PC-3 (cell line): ENCODE measurements around the gene SH3BGR.

Source experiments
- EZH2phosphoT487 ChIP-seq: fragments of 300-600 bp; sonication (generic); IDR thresholded peaks from 2 replicates; pipeline ENCODE4 v1.6.1; 2018; ENCODE audit warnings: mild to moderate bottlenecking, antibody characterized with exemption, low read length, borderline replicate concordance
- TF ChIP-seq, protein P1 (sequence below): fragments of 300-600 bp; sonication (generic); conservative IDR thresholded peaks from 2 replicates; pipeline ENCODE4 v1.5.1; 2017; ENCODE audit warnings: antibody characterized with exemption, low read depth, mild to moderate bottlenecking, low read length

DNA sequence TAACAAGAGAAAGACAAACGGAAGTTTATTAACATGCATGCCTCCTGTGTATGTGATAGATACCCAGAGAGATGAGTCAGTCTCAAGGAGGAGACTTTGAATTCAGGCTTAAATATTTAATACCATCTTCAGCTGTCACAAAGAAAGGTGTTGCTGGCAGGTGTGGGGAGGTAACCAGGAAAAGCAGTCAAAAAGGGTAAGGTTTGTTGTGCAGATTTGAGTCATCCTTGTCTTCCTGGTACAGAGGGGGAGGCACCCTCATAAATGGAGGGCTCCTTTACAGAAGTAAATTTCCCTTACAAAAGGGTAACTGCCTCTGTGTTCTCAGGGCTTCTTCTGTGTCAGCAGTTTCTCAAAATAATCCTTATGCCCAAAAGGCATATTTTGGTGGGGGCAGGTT is 85.8 kb downstream of the SH3BGR start:
- TF ChIP-seq, protein P1, sequence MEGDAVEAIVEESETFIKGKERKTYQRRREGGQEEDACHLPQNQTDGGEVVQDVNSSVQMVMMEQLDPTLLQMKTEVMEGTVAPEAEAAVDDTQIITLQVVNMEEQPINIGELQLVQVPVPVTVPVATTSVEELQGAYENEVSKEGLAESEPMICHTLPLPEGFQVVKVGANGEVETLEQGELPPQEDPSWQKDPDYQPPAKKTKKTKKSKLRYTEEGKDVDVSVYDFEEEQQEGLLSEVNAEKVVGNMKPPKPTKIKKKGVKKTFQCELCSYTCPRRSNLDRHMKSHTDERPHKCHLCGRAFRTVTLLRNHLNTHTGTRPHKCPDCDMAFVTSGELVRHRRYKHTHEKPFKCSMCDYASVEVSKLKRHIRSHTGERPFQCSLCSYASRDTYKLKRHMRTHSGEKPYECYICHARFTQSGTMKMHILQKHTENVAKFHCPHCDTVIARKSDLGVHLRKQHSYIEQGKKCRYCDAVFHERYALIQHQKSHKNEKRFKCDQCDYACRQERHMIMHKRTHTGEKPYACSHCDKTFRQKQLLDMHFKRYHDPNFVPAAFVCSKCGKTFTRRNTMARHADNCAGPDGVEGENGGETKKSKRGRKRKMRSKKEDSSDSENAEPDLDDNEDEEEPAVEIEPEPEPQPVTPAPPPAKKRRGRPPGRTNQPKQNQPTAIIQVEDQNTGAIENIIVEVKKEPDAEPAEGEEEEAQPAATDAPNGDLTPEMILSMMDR, result no peak
- TF ChIP-seq EZH2phosphoT487, result no peak
